Measurements from ENCODE around the gene COX7A2. TPM values are rescaled to one million over a fixed set of nuclear protein-coding genes. Genes with fewer than 3 reads are reported as not detected.

The COX7A2 gene
- total RNA-seq, 2 donors from 2014 or later: 795 to 814 TPM

GRCh38 chr6:75288023-75288422 is 44.4 kb upstream of the COX7A2 start:
- TF ChIP-seq, protein P1, sequence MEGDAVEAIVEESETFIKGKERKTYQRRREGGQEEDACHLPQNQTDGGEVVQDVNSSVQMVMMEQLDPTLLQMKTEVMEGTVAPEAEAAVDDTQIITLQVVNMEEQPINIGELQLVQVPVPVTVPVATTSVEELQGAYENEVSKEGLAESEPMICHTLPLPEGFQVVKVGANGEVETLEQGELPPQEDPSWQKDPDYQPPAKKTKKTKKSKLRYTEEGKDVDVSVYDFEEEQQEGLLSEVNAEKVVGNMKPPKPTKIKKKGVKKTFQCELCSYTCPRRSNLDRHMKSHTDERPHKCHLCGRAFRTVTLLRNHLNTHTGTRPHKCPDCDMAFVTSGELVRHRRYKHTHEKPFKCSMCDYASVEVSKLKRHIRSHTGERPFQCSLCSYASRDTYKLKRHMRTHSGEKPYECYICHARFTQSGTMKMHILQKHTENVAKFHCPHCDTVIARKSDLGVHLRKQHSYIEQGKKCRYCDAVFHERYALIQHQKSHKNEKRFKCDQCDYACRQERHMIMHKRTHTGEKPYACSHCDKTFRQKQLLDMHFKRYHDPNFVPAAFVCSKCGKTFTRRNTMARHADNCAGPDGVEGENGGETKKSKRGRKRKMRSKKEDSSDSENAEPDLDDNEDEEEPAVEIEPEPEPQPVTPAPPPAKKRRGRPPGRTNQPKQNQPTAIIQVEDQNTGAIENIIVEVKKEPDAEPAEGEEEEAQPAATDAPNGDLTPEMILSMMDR (IDR thresholded peaks at IDR 0.05): no peak
- Histone ChIP-seq H3K9me3 (no peaks in the 10 kb centered on the region), H3K4me3 (no peak overlapping the region), H3K9ac (ENCODE audit: low read depth in 2 of 2, low read length in 2 of 2) (no peak overlapping the region), H3K36me3 (no peaks in the 10 kb centered on the region), H3K27ac (no peak overlapping the region), H3K27me3 (no peaks in the 10 kb centered on the region), H3K4me1 (no peaks in the 10 kb centered on the region)
- intact Hi-C loops (cut with DNase I): no loop called here
- no peak for DNase-seq

DNA sequence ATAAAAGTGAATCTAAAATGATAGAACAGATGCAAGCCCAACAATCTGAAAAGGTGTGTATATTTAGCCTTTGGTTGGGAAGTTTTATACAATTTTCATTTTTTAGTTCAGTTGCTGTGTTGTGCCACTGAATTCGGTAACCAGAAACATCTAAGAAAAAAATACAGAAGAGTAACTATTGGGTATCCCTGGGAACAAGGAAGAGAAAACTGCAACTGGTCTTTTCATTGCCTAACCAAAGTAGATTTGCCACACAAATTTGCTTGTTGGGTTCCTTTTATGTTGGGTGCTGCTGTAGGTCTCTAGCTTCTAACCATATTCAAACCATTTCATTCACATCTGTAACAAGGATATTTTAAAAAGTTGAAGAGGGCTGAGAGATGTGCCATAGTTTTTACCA is 43.8 kb upstream of the COX7A2 start:
- H3K27me3 ChIP-seq: no peaks in the 10 kb centered on the region
- intact Hi-C loops (cut with DNase I): no loop called here
- no peaks in the 10 kb centered on the region for H3K4me1 ChIP-seq
- no peak for DNase-seq
- no peaks in the 10 kb centered on the region for H3K9me3 ChIP-seq
- H3K27ac ChIP-seq: no peak overlapping the region
- H3K4me3 ChIP-seq: no peak overlapping the region
- no peaks in the 10 kb centered on the region for H3K36me3 ChIP-seq
- TF ChIP-seq, protein P1 (IDR thresholded peaks at IDR 0.05): no peak
- H3K9ac ChIP-seq (ENCODE audit: low read depth in 2 of 2, low read length in 2 of 2): no peak overlapping the region

- Histone ChIP-seq H3K4me1 (no peaks in the 10 kb centered on the region), H3K27me3 (no peaks in the 10 kb centered on the region), H3K4me3 (no peak overlapping the region), H3K9me3 (no peaks in the 10 kb centered on the region), H3K9ac (ENCODE audit: low read depth in 2 of 2, low read length in 2 of 2) (no peak overlapping the region), H3K36me3 (no peaks in the 10 kb centered on the region), H3K27ac (no peak overlapping the region)
- TF ChIP-seq, protein P1 (IDR thresholded peaks at IDR 0.05): no peak
- no peak for DNase-seq
- intact Hi-C loops (cut with DNase I): no loop called here
Measured at GRCh38 chr6:75286955-75287354, 43.4 kb upstream of the COX7A2 start.

GRCh38 chr6:75285283-75285639 is 41.7 kb upstream of the COX7A2 start:
- Histone ChIP-seq H3K27me3 (no peaks in the 10 kb centered on the region), H3K9ac (ENCODE audit: low read depth in 2 of 2, low read length in 2 of 2) (peak overlapping the region; percentile 37 to 86), H3K9me3 (no peaks in the 10 kb centered on the region), H3K4me3 (peak overlapping the region; percentile 86), H3K4me1 (no peaks in the 10 kb centered on the region), H3K27ac (peak overlapping the region; percentile 92), H3K36me3 (no peaks in the 10 kb centered on the region)
- intact Hi-C loops (cut with DNase I): no loop called here
- no peak for DNase-seq
- TF ChIP-seq, protein P1 (IDR thresholded peaks at IDR 0.05): no peak

DNA sequence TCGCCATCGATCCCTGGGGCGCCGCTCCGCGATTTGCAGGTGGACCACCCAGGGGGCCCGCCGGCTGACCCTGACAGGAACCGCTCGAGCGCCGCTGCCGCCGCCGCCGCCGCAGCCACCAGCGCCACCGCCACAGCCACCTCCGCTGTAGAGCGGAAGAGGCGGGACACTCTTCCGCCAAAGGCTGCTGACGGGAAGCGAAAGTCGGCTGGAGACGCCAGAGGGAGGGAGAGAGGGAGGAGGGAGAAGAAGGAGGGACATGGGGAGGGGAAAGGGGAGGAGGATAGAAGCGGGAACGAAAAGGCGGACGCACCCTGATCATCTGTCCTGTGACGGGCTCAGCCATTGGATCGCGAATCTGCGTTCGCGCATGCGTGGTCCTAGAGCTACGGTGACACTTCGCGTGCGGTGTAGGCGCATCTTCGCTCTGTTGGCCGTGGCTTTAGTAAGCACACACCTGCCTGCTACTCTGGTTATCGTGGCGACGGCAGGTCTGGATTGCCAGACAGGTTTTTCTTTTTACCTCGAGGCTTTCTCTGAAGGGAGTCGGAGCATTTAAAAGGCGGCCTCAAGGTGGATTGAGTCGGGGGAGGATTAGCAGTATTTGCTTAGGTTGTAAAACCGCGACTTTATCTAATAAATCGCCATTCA is 41.2 kb upstream of the COX7A2 start, which contains the start of gene TMEM30A:
Gene TMEM30A, minus strand, starts transcription at position 161 of the 651 bp plus-strand sequence. Its CDS starts 154 bp downstream, at position 7.
- intact Hi-C loops (cut with DNase I): no loop called here
- TF ChIP-seq, protein P1 (IDR thresholded peaks at IDR 0.05): no peak
- Histone ChIP-seq H3K9me3 (no peaks in the 10 kb centered on the region), H3K4me1 (no peaks in the 10 kb centered on the region), H3K27me3 (no peaks in the 10 kb centered on the region), H3K36me3 (no peaks in the 10 kb centered on the region), H3K9ac (ENCODE audit: low read depth in 2 of 2, low read length in 2 of 2) (peak within 1 kb of the TSS; percentile 73 to 86), H3K27ac (peak within 1 kb of the TSS; percentile 92), H3K4me3 (peak within 1 kb of the TSS; percentile 86)
- DNase-seq: peak; percentile 98

Data from colonic mucosa (tissue), 4 donors.